CD4-positive, CD25-positive, alpha-beta regulatory T cell (primary cell): Measurements from ENCODE around the gene TCF4. TPM values are rescaled to one million over a fixed set of nuclear protein-coding genes. Genes with fewer than 3 reads are reported as not detected.
A peak's percentile ranks its signal among the peaks of the same experiment; 100 is the strongest.

Experiments used
- ATAC-seq, 2 donors: fragments of 150-1000 bp; cut with Tn5 transposase; one replicate each; pipeline ENCODE4 v1.10.0; 2021; ENCODE audit warnings: low read depth in 2 of 2, moderate number of reproducible peaks in 2 of 2, moderate library complexity in 1 of 2
- DNase-seq, 3 donors: peaks; one replicate each; pipeline versions ENCODE4 v3.0.0 to v3.0.0-alpha.2; 2012 to 2022; ENCODE audit warnings: mixed read lengths in 1 of 3
- H3K27ac ChIP-seq: one replicate; pipeline ENCODE4 v1.7.0; 2013; ENCODE audit warnings: mild to moderate bottlenecking, low read length; ENCODE audit not compliant: insufficient read depth, poor library complexity, severe bottlenecking
- H3K27me3 ChIP-seq: one replicate; pipeline ENCODE4 v1.7.0; 2013; ENCODE audit warnings: low read length; ENCODE audit not compliant: control insufficient read depth, insufficient read depth
- H3K36me3 ChIP-seq: one replicate; pipeline ENCODE4 v1.7.0; 2013; ENCODE audit warnings: mild to moderate bottlenecking, low read length, moderate library complexity; ENCODE audit not compliant: control insufficient read depth, insufficient read depth
- H3K4me1 ChIP-seq: 2 replicates; pipeline ENCODE4 v1.7.0; 2013; ENCODE audit warnings: mild to moderate bottlenecking, low read length; ENCODE audit not compliant: insufficient read depth, control insufficient read depth, poor library complexity, severe bottlenecking
- H3K4me3 ChIP-seq: one replicate; pipeline ENCODE4 v1.7.0; 2013; ENCODE audit warnings: low read depth, mild to moderate bottlenecking, low read length, moderate library complexity
- H3K9me3 ChIP-seq, 2 experiments: 1 replicate in 1 of 2; 2 replicates in 1 of 2; pipeline ENCODE4 v1.7.0; 2013; ENCODE audit warnings: low read length in 2 of 2, mild to moderate bottlenecking in 1 of 2, moderate library complexity in 1 of 2; ENCODE audit not compliant: control insufficient read depth in 2 of 2
- H3K27ac Mint-ChIP-seq, 3 donors: one replicate each; pipeline ENCODE4 v1.8.0; 2020 to 2022; ENCODE audit warnings: mild to moderate bottlenecking in 3 of 3, mixed read lengths in 3 of 3, moderate library complexity in 2 of 3
- H3K27me3 Mint-ChIP-seq: one replicate; pipeline ENCODE4 v1.8.0; 2022; ENCODE audit warnings: mild to moderate bottlenecking, mixed read lengths
- H3K36me3 Mint-ChIP-seq: one replicate; pipeline ENCODE4 v1.8.0; 2020; ENCODE audit warnings: mixed read lengths
- H3K4me1 Mint-ChIP-seq, 4 donors: one replicate each; pipeline ENCODE4 v1.8.0; 2020 to 2022; ENCODE audit warnings: mixed read lengths in 4 of 4, mild to moderate bottlenecking in 1 of 4
- H3K4me3 Mint-ChIP-seq, 4 donors: one replicate each; pipeline ENCODE4 v1.8.0; 2020 to 2022; ENCODE audit warnings: mild to moderate bottlenecking in 4 of 4, mixed read lengths in 4 of 4, moderate library complexity in 3 of 4
- H3K9me3 Mint-ChIP-seq, 7 donors: one replicate each; pipeline ENCODE4 v1.8.0; 2020 to 2022; ENCODE audit warnings: mixed read lengths in 7 of 7, mild to moderate bottlenecking in 3 of 7, moderate library complexity in 2 of 7
- polyA plus RNA-seq, 4 donors: library from polyadenylated mRNA; unstranded; fragments of 300-500 nt; fragmentation: Illumina TruSeq; gene quantifications; one replicate each; pipeline ENCODE4 v1.2.3, GENCODE V29; 2021
- total RNA-seq: library from RNA; stranded (reverse); gene quantifications from one replicate; pipeline ENCODE4 v1.2.3, GENCODE V29; 2022

Gene TCF4
- total and polyA plus RNA-seq, 5 donors from 2014 or later: 0.06 to 2.4 (median 0.92) TPM

DNA sequence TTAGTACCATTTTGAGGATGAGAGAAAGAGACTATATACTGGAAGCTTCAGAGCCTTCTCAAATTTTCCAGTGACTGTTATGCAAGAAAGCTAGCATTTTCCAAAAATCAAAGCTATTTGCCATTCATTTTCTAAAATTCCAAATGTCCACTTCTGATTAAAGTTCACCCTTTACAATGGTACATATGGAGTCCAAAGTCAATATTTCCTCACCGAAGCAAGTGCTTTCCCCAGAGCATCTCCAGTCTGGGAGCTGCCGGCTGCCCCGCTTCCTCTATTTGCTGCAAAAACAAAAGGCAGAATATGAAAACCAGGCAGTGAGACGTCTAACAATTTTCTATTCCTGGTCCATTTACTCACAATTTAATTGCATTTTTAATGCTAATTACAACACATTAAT is 326.7 kb downstream of the TCF4 start:
- no peak overlapping the region for H3K27ac ChIP-seq
- Mint-ChIP-seq H3K36me3 (no peaks in the 10 kb centered on the region), H3K4me3 (no peak overlapping the region), H3K27me3 (no peaks in the 10 kb centered on the region), H3K27ac (no peak overlapping the region), H3K4me1 (peaks cover 0 to 3% (median 0%) of the 10 kb centered on the region in 4 donors), H3K9me3 (peaks cover 0 to 2% (median 0%) of the 10 kb centered on the region in 7 donors)
- DNase-seq (no peak), ATAC-seq (no peak)
- H3K4me3 ChIP-seq: no peak overlapping the region
- no peaks in the 10 kb centered on the region for H3K4me1 ChIP-seq
- no peaks in the 10 kb centered on the region for H3K36me3 ChIP-seq
- H3K27me3 ChIP-seq: no peaks in the 10 kb centered on the region
- no peaks in the 10 kb centered on the region for H3K9me3 ChIP-seq

DNA sequence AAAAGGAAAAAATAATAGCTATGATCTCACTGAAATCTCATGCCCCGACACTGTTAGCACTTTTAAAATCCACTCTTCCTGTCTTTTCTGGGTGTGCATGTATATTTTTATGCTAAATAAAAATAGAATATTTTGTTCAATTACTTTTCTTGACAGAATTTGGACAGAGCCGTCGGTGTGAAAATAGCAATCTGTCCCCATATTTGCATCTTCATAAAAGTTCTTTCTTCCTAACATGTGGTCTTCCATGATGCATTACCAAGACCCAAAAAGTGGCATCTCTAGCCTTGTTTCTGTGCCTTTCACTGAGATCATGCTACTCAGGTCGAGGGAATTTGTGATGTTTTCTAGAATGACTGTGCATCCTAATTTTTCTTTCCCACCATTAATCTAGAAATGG is 329.9 kb downstream of the TCF4 start:
- H3K27ac ChIP-seq: no peak overlapping the region
- H3K9me3 ChIP-seq: no peaks in the 10 kb centered on the region
- no peaks in the 10 kb centered on the region for H3K36me3 ChIP-seq
- peaks cover 0 to 3% (median 0%) of the 10 kb centered on the region in 7 donors for H3K9me3 Mint-ChIP-seq
- H3K4me1 ChIP-seq: no peaks in the 10 kb centered on the region
- no peaks in the 10 kb centered on the region for H3K27me3 ChIP-seq
- DNase-seq: no peak
- ATAC-seq: no peak
- no peak overlapping the region for H3K4me3 Mint-ChIP-seq
- H3K27me3 Mint-ChIP-seq: no peaks in the 10 kb centered on the region
- no peaks in the 10 kb centered on the region for H3K36me3 Mint-ChIP-seq
- H3K4me1 Mint-ChIP-seq: no peaks in the 10 kb centered on the region
- no peak overlapping the region for H3K27ac Mint-ChIP-seq
- no peak overlapping the region for H3K4me3 ChIP-seq

DNA sequence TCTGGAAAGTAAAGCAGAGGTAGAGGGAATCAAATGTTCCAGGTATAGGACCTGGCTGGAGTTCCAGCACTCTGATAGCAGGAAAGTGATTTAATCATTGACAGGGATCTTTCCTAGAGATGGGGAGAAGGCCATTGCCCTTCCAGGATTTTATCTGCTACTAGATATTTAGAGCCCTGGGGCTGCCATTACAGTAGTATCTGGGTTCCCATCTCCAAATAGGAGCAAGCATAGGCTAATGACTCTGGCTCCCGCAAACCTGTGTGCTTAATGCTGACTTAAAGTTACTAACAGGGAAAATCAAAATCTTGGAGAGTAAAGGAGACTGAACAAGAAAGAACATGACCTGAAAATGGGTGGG is 331.1 kb downstream of the TCF4 start:
- H3K9me3 Mint-ChIP-seq: peaks cover 0 to 3% (median 0%) of the 10 kb centered on the region in 7 donors
- H3K36me3 Mint-ChIP-seq: no peaks in the 10 kb centered on the region
- H3K27me3 Mint-ChIP-seq: no peaks in the 10 kb centered on the region
- H3K27ac Mint-ChIP-seq: no peak overlapping the region
- no peaks in the 10 kb centered on the region for H3K4me1 Mint-ChIP-seq
- H3K27ac ChIP-seq: no peak overlapping the region
- H3K36me3 ChIP-seq: no peaks in the 10 kb centered on the region
- no peaks in the 10 kb centered on the region for H3K4me1 ChIP-seq
- H3K4me3 ChIP-seq: no peak overlapping the region
- no peaks in the 10 kb centered on the region for H3K9me3 ChIP-seq
- no peaks in the 10 kb centered on the region for H3K27me3 ChIP-seq
- no peak for DNase-seq
- H3K4me3 Mint-ChIP-seq: no peak overlapping the region
- no peak for ATAC-seq

DNA sequence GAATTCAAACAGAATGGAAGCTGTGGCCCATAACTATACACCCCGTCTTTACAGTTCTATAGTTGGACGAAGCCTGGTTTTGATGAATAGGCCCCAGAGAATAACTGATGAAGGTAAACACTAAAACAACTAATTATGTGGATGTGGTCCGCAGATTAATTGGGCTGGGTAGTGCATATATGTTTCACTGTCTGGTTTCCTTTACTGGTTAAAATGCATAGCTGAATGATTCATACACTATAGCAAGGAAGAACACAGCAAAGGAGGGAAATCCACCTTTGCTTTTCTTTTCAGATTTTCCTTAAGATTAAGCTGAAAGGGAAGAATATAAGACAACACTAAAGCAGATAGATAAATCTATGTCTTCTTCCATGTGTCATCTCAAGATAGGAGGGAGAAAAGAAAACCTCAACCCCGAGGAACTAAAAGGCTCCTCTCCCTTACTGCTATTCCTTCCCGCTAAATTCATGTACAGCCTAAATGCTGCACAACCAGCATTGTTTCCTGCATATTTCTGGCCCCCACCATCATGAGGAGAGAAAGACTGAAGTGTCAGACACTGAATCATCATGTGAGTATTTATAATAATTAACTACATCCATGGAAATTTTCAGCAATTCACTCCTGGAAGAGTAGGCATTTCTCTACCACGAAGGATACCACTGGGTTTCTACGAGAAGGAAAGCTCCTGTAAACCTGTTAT is 331.6 kb downstream of the TCF4 start:
- Histone ChIP-seq H3K27me3 (no peaks in the 10 kb centered on the region), H3K4me1 (no peaks in the 10 kb centered on the region), H3K27ac (no peak overlapping the region), H3K9me3 (no peaks in the 10 kb centered on the region), H3K4me3 (no peak overlapping the region), H3K36me3 (no peaks in the 10 kb centered on the region)
- H3K36me3 Mint-ChIP-seq: no peaks in the 10 kb centered on the region
- DNase-seq: no peak
- no peaks in the 10 kb centered on the region for H3K27me3 Mint-ChIP-seq
- no peak overlapping the region for H3K27ac Mint-ChIP-seq
- no peak for ATAC-seq
- no peak overlapping the region for H3K4me3 Mint-ChIP-seq
- peaks cover 0 to 3% (median 0%) of the 10 kb centered on the region in 7 donors for H3K9me3 Mint-ChIP-seq
- H3K4me1 Mint-ChIP-seq: peaks cover 0 to under 1% (median 0%) of the 10 kb centered on the region in 4 donors

DNA sequence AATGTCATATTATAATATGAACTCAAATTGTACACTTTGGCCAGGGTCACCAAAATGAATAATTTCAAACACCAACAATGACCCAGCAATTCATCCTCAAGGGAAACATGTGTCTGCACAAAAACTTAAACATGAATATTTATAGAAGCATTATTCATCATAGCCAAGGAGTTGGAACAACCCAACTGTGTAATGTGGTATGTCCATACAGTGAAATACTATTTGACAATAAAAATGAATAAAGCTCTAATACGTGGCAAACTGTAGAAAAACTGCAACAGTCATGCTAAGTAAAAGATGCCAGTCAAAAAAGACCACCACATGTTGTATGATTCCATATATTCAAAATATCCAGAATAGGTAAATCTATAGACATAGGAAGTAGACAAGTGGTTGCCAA is 334.2 kb downstream of the TCF4 start:
- Histone ChIP-seq H3K4me3 (no peak overlapping the region), H3K4me1 (no peaks in the 10 kb centered on the region), H3K36me3 (no peaks in the 10 kb centered on the region), H3K27me3 (no peaks in the 10 kb centered on the region), H3K27ac (no peak overlapping the region), H3K9me3 (no peaks in the 10 kb centered on the region)
- Mint-ChIP-seq H3K36me3 (no peaks in the 10 kb centered on the region), H3K27ac (no peak overlapping the region), H3K9me3 (peaks cover 0 to 3% (median 0%) of the 10 kb centered on the region in 7 donors), H3K27me3 (no peaks in the 10 kb centered on the region), H3K4me1 (peaks cover 0 to 10% (median 0%) of the 10 kb centered on the region in 4 donors), H3K4me3 (no peak overlapping the region)
- DNase-seq (no peak), ATAC-seq (no peak)

DNA sequence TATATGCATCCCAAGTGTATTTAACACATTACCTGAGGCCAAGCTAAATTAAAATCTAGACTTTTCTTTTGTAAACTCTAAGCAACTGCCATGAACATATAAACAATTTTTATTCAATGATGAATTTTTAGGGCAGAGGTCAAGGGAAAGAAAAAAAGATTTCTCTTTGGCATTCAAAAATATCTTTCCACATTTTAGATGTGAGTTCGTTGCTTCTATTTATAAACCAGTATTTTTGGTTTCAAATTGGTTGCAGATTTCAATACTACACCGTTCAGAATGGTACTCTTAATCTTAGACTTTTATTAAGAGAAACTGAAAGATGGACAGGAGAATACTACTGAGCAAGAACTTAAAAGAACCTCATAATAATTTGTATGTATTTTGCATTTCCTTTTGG is 335.1 kb downstream of the TCF4 start:
- Histone ChIP-seq H3K9me3 (no peaks in the 10 kb centered on the region), H3K4me1 (no peaks in the 10 kb centered on the region), H3K4me3 (no peak overlapping the region), H3K27me3 (no peaks in the 10 kb centered on the region), H3K27ac (no peak overlapping the region), H3K36me3 (no peaks in the 10 kb centered on the region)
- Mint-ChIP-seq H3K27me3 (no peaks in the 10 kb centered on the region), H3K27ac (peak overlapping the region in 1 of 3 donors; percentile 27), H3K4me3 (no peak overlapping the region), H3K9me3 (peaks cover 0 to 3% (median 0%) of the 10 kb centered on the region in 7 donors), H3K4me1 (peaks cover 0 to 10% (median 0%) of the 10 kb centered on the region in 4 donors), H3K36me3 (no peaks in the 10 kb centered on the region)
- ATAC-seq (no peak), DNase-seq (no peak)

DNA sequence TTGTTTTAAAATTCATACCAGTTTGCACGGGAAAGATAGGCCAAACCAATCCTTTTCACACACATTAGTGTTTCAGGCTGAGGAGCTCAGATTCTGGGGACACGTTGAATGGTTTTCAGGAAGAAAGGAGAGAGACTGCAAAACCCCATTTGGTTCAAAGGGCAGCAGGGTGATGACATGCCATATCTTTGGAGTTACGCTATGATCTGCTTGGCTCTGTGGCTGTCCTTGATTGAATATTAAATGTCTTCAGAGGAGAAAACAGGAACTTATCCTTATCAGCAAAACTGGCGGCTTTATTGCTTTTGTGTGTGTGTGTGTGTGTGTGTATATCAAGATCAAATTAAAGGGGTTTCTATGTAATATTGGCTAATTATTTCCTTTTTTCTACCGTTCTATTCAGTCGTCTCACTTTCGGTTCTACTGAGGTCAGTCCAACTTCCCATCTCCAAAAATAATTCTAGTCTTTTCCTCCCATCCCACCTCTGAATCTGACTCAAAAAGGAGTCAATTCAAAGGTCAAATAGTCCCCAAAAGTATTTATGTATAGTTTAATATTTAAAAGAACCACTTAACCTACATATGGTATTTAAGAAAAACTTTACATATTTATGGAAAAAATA is 335.8 kb downstream of the TCF4 start:
- Histone ChIP-seq H3K36me3 (no peaks in the 10 kb centered on the region), H3K27me3 (no peaks in the 10 kb centered on the region), H3K27ac (no peak overlapping the region), H3K4me1 (no peaks in the 10 kb centered on the region), H3K9me3 (no peaks in the 10 kb centered on the region), H3K4me3 (no peak overlapping the region)
- Mint-ChIP-seq H3K4me1 (peaks cover 0 to 10% (median 0%) of the 10 kb centered on the region in 4 donors), H3K27me3 (no peaks in the 10 kb centered on the region), H3K9me3 (peaks cover 0 to 3% (median 0%) of the 10 kb centered on the region in 7 donors), H3K4me3 (no peak overlapping the region), H3K36me3 (no peaks in the 10 kb centered on the region), H3K27ac (no peak overlapping the region)
- ATAC-seq: no peak
- no peak for DNase-seq
